GM19452 (cell line): Measurements from ENCODE around the gene ASPM.
"Not testable (repeated sequence)": the region's sequence is repeated elsewhere in the genome, so short reads cannot be mapped to it uniquely, and the experiment has no call there.

Experiments used
- ATAC-seq: cut with Tn5 transposase; IDR thresholded peaks from one replicate; pipeline ENCODE4 v1.9.1; 2021; ENCODE audit not compliant: unreplicated experiment

The ASPM gene

DNA sequence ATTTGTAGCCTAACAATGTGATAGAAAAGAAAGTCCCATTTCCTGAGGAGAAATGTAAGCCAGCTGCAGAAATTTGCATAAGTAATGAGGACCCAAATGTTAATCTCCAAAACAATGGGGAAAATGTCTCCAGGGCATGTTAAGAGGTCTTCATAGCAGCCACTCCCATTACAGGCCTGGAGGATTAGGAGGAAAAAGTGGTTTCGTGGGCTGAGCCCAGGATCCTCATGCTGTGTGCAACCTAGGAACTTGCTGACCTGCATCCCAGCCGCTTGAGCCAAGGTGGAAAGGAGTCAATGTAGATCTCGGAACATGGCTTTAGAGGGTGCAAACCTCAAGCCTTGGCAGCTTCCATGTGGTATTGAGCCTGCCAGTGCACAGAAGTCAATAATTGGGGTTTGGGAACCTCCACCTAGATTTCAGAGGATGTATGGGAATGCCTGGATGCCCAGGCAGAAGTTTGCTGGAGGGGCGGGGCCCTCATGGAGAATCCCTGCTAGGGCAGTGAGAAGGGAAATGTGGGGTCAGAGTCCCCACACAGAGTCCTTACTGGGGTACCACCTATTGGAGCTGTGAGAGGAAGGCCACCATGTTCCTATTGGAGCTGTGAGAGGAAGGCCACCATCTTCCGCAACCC, 65.2 kb downstream of the ASPM start:
- no peak for ATAC-seq

- ATAC-seq = no peak
Measured at GRCh38 chr1:197080323-197080722, 66.1 kb downstream of the ASPM start.

DNA sequence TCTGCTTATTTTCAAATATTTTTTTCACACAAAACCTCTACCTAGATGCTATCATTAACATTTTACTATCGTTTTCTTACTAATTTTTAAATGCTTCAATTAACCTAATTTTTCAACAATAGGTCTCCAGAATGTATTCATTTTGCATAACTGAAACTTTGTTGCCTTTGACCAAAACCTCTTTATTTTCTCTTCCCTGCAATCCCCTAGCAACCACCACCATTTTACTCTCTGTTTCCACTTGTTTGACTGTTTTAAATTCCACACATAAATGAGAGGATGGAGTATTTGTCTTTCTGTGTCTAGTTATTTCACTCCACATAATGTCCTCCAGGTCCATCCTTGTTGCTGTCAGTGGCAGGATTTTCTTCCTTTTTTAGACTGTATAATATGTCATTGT, 69.9 kb downstream of the ASPM start:
- no peak for ATAC-seq

- no peak for ATAC-seq
Measured at GRCh38 chr1:197073978-197074377, 72.5 kb downstream of the ASPM start.

DNA sequence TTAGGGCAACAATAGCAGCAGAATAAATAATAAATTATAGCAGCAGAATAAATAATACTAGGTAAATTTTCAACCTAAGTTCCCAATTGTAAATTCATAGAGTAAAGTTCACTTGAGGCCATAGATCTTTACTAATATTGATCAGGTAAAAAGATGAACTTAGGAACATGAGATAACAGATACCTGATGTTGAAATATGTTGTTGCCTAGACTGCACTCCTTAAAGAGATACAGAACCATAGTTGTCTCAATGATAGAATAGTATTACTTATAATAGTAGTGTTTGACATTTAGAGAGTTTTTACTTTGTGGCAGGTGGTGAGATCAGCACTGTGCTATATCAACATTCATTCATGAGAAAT, 79.0 kb downstream of the ASPM start:
- no peak for ATAC-seq

- ATAC-seq = no peak
Measured at GRCh38 chr1:197066719-197067456, 79.6 kb downstream of the ASPM start, which contains the start of gene F13B. Gene F13B (minus strand): TSS chr1:197067260. CDS start chr1:197067223, 37 bp downstream.

GRCh38 chr1:197066277-197066676, 80.2 kb downstream of the ASPM start:
- ATAC-seq = no peak

DNA sequence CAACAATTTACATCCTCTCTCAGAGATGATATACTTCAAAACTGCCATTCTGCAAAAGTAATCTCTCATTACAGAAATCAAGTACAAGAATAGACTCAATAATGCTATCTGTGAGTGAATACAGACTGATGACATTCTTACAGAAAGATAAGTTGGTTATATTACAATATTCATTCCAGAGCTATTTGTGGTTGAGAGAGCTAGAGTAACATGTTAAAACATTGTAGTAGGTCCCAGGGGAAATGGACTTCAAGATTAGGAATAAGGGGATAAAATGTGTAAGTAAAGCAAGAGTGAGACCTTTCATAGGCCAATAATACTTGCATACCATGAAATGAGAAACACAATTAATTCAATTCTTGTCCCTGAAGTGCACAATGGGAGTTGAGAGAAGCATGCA, 80.9 kb downstream of the ASPM start:
- ATAC-seq = no peak

DNA sequence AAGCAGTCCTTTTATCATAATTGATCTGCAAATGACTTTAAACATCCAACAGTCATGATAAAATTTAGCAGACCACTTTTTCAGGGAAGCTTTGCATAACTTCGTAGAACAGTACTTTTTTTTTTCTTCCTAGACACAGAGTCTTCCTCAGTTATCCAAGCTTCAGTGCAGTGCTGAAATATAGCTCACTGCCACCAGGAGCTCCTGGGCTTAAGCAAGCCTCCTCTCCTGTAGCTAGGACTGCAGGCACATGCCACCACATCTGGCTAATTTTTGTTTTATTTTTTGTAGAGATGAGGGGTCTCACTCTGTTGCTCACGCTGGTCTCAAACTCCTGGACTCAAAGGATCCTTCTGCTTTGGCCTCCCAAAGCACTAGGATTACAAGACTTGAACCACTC, 83.3 kb downstream of the ASPM start:
- ATAC-seq = peak; percentile 10

DNA sequence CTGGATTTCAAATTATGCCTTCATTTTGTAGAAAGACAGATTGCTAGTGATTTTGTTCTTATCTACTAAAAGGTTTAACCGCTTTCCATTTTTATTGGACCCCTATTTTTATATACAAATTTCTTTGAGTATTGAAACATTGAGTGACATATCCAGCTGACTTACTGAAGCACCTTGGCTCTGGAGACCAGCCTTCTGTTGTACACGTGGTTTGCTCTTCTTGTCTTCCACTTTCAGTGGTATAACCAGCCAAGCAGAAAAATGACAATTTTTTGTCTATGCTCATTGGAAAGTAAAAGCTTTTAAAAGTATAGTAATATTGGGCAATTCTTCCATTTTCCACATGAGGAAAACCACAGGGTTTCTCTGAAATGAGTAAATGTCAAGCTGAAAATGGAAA, 83.8 kb downstream of the ASPM start:
- peak; percentile 87 for ATAC-seq

GRCh38 chr1:197049100-197049499, 97.4 kb downstream of the ASPM start:
- no peak for ATAC-seq

- ATAC-seq = no peak
Measured at GRCh38 chr1:197042676-197043341, 103.7 kb downstream of the ASPM start.

GRCh38 chr1:197041486-197042353, 104.7 kb downstream of the ASPM start:
- peak; percentile 66 for ATAC-seq

- ATAC-seq = no peak
Measured at GRCh38 chr1:197036861-197037260, 109.6 kb downstream of the ASPM start.

DNA sequence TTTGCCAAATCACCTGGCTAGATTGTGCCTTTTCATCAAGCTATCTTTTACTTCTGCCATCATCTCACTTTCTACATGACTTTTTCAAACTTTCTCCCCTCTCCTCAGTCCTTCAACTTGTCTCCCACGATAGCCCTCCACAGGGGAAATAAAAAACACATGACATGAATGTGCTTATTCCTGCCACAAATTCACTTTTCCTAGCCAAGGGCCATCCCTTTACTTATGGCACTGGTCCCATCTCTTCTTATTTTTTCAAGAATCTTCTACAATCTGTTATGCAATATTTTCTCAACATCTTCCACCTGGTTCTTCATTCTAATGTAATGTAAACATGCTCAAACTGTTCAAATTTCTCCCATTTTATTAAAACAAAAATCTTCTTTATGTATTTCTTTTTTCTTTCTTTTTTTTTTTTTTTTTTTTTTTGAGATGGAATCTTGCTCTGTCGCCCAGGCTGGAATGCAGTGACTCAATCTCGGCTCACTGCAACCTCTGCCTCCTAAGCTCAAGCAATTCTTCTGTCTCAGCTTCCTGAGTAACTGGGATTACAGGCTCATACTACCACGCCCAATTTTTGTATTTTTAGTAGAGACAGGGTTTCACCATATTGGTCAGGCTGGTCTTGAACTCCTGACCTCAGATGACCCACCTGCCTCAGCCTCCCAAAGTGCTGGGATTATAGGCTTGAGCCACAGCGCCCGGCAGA, 111.7 kb downstream of the ASPM start:
- ATAC-seq = not testable (repeated sequence)
